ENCODE results near the gene IL36RN.

DNA sequence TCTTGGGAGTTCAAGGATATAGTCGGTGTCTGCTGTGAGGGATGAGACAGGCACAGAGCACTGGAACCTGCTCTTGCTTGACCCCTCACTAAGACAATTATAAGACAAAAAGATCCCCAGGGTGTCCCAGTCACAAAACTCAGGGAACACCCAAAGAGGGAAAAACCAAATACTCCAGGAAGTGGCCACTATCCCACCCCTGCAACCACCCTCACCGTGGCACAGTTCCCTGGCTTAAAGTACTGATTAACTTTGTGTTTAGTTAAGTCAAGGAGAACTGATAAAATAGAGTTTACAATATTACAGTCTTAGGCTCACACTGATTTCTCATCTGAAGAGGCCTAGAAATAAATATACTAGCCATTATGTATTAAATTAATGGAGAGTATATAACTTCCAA is 19.8 kb upstream of the IL36RN start:
- TF ChIP-seq, protein P1, sequence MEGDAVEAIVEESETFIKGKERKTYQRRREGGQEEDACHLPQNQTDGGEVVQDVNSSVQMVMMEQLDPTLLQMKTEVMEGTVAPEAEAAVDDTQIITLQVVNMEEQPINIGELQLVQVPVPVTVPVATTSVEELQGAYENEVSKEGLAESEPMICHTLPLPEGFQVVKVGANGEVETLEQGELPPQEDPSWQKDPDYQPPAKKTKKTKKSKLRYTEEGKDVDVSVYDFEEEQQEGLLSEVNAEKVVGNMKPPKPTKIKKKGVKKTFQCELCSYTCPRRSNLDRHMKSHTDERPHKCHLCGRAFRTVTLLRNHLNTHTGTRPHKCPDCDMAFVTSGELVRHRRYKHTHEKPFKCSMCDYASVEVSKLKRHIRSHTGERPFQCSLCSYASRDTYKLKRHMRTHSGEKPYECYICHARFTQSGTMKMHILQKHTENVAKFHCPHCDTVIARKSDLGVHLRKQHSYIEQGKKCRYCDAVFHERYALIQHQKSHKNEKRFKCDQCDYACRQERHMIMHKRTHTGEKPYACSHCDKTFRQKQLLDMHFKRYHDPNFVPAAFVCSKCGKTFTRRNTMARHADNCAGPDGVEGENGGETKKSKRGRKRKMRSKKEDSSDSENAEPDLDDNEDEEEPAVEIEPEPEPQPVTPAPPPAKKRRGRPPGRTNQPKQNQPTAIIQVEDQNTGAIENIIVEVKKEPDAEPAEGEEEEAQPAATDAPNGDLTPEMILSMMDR (conservative IDR thresholded peaks at IDR 0.05; ENCODE audit: low read length): no peak
- TF ChIP-seq EZH2phosphoT487 (IDR thresholded peaks at IDR 0.05; ENCODE audit: borderline replicate concordance, low read depth, low read length): no peak

Data from OCI-LY7 (cell line).